Mononuclear cell (primary cell): ENCODE results near the gene ACP1. TPM values are rescaled to one million over a fixed set of nuclear protein-coding genes. Genes with fewer than 3 reads are reported as not detected.

Experiments
- H3K27me3 ChIP-seq: 2 replicates; pipeline ENCODE4 v1.6.0; 2011; ENCODE audit warnings: low read length, control low read depth; ENCODE audit not compliant: insufficient read depth
- H3K4me1 ChIP-seq: 2 replicates; pipeline ENCODE4 v1.5.1; 2011; ENCODE audit warnings: mild to moderate bottlenecking, low read length, control low read depth; ENCODE audit not compliant: insufficient read depth
- H3K4me3 ChIP-seq: 2 replicates; pipeline ENCODE4 v1.5.1; 2011; ENCODE audit warnings: mild to moderate bottlenecking, low read length, moderate library complexity
- H3K9me3 ChIP-seq: 2 replicates; pipeline ENCODE4 v1.5.1; 2011; ENCODE audit warnings: low read depth, mild to moderate bottlenecking, control low read depth, low read length
- total RNA-seq: library from RNA; depleted of rRNA; stranded (reverse); fragments of >200 nt; gene quantifications from one replicate; pipeline ENCODE4 v1.2.3, GENCODE V29; 2012

The ACP1 gene
- total RNA-seq, 1 donor, result 115 TPM

DNA sequence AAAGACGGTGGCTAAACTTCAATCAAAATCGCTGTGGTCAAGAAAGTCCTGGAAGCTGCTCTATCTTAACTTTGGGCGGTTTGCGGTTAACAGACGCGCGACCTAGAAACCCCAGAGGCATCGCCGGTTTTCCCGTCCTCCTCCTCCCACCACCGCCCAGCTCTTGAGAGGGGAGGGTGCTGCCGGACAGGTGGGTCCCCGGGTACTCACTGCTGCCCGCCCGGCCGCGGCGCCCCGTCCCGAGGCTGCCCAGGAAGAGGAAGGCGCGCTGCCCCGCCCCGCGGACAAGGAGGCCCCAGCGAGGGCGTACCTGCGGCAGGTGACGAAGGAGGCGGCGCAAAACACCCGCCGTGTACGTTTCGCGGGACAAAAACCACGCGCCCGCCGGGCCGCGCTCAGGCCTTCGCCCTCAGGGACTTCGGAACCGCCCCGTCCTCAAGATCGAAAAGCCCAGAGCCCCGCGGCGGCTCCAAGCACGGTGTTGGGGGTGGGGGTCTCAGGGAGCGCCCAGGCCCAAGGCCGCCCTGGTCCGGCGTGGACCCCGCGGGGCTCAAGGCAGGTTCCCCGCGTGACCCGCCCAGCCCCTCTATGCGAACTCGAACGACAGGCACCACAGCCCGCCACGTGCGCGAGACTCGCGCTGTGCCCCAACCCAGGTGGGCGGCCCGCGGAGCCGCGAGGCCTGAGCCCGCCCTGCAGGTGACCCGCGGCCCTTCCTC lies 814 bp upstream of the ACP1 start, which contains the start of gene SH3YL1:
Gene SH3YL1 (minus strand): TSS at position 259 of the 719 bp plus-strand sequence. CDS start 48 bp downstream, at position 211.
- Histone ChIP-seq H3K27me3 (no peaks in the 10 kb centered on the region), H3K4me3 (peak within 1 kb of the TSS; percentile 61), H3K9me3 (no peaks in the 10 kb centered on the region), H3K4me1 (peaks cover 33% of the 10 kb centered on the region)

DNA sequence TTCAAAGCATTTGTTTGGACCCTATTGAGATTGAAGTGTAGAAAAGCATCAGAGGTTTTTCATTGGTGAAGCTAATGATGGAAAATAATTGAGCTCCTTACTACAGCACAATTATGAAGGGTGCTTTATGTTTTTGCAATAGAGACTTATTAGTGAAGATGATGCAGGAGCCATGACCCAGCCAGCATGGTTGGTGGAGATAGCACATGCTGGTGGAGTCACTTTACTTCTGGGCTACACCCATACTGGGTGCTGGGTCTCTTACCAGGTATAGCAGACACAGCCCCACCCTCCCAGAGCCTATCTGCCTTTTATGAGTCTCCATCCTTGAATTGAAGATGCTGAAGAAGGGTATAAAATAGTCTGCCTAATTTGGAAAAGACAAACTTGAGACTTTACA lies 3.6 kb downstream of the ACP1 start:
- Histone ChIP-seq H3K27me3 (no peaks in the 10 kb centered on the region), H3K4me3 (no peak overlapping the region), H3K4me1 (peaks cover 37% of the 10 kb centered on the region), H3K9me3 (no peaks in the 10 kb centered on the region)

DNA sequence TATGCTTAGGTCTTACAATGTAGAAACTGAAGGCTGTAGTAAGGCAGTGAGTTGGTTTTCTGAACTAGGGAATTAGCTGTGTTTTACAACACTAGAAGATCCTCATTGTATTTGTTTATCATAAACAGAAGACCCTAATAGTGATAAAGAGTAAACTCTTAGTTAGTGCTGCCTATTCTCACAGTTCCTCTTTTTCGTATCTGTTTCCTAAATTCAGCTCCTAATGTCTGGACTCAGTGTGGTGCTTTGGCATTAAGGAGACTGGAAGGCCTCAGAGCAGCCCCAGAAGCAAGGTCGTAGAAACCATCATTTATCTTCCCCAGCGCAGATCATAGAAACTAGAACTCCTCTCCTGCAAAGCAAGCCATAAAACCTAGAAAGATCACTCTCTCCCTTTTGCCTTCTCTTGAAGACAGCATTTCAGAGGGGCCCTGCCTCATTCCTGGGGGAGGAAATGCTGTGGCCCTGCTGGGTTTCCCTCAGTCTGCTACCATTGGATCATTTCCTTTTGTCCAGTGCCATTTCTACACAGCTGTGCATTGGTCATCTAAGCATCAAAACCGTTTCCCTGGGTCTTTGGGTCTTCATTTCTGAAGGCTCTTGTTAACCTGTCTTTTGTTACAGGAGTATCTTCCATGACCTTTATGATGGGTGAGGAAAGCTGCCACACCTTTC lies 4.7 kb downstream of the ACP1 start:
- no peaks in the 10 kb centered on the region for H3K9me3 ChIP-seq
- peaks cover 29% of the 10 kb centered on the region for H3K4me1 ChIP-seq
- H3K4me3 ChIP-seq, result no peak overlapping the region
- no peaks in the 10 kb centered on the region for H3K27me3 ChIP-seq

DNA sequence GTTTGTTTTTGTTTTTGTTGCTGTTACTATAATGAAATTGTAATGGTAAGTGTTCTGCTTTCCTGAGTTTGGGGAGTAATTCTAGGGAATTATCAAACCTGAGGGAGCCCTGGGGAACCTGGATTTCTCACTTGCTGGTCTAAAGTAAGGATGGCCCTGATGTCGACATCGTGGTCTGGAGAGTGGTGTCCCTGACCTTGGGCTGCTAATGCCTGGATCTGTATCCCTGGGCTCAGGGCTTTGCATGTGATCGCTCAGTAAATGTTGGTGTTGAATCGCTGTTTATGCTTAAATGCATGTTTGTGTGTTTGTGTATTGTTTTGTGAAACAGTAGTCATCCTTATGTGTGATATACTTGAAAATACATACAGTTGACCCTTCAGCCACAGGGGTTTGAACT lies 6.1 kb downstream of the ACP1 start:
- H3K4me1 ChIP-seq, result peaks cover 21% of the 10 kb centered on the region
- no peaks in the 10 kb centered on the region for H3K27me3 ChIP-seq
- H3K4me3 ChIP-seq, result no peak overlapping the region
- H3K9me3 ChIP-seq, result no peaks in the 10 kb centered on the region

DNA sequence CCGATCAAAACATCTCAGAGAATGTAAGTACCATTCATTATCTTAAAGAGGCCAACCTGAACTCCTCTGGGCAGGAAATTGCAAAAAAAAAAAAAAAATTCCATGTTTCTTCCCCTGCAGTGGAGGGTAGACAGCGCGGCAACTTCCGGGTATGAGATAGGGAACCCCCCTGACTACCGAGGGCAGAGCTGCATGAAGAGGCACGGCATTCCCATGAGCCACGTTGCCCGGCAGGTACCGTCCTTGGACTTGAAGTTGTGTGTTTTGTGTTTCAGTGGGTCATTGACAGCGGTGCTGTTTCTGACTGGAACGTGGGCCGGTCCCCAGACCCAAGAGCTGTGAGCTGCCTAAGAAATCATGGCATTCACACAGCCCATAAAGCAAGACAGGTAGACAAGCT lies 7.2 kb downstream of the ACP1 start:
- H3K27me3 ChIP-seq, result no peaks in the 10 kb centered on the region
- H3K4me1 ChIP-seq, result peaks cover 13% of the 10 kb centered on the region
- no peak overlapping the region for H3K4me3 ChIP-seq
- H3K9me3 ChIP-seq, result no peaks in the 10 kb centered on the region

DNA sequence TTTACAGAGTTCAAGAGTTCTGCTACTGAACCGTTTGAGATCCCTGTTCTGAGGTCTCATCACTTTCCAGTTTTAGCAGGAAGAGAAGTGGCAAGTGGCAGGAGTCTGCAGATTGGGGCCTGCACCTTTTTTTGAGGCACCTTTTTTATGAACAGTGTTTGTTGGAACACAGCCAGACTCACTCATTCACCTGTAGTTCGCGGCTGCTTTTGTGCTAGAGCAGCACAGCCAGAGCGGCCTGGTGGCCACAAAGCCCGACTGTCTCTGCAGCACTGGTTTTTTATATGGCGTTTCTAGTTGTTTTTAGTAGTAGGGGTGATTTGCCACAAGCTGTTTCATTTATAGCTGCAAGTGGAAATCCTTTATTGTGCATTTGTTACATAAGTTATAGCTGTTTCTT lies 8.6 kb downstream of the ACP1 start:
- H3K9me3 ChIP-seq, result no peaks in the 10 kb centered on the region
- no peaks in the 10 kb centered on the region for H3K27me3 ChIP-seq
- H3K4me3 ChIP-seq, result no peak overlapping the region
- peaks cover 7% of the 10 kb centered on the region for H3K4me1 ChIP-seq

DNA sequence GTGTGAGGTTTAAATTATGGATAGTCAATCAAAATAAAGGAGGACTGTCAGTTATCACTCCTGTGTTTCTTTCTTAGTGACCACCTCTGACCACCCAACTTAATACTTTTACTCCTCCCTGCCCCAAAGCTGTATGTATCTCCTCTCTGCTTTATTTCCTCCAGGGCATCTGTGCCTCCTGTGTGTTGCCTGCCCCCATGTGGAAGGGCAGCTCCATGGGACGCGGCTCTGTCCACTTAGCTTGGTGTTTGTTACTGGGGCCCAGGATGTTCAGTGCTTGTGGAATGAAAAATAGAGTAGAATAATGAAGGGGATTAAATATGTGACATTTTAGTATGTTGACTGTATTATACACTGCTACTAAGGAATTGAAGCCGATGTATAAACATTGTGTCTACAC lies 9.8 kb downstream of the ACP1 start:
- H3K4me1 ChIP-seq, result peaks cover 5% of the 10 kb centered on the region
- no peak overlapping the region for H3K4me3 ChIP-seq
- no peaks in the 10 kb centered on the region for H3K27me3 ChIP-seq
- H3K9me3 ChIP-seq, result no peaks in the 10 kb centered on the region

DNA sequence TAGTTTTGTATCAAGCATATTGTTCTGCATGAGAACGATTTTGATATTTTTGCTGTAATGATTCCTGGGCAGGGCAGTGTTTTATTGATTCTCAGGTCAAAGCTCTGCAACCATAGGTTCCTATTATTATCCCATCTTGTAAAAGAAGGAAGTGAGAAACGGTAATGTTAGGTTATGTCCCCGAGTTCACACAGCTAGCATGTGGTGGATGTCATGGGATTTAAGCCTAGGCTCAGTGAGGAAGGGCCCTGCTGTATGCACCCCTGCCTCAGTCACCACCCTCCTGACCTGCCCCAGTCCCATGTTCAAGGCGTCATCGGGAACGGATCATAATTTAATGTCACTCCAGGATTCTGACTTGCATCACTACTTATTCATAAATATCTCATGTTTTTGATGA lies 10.7 kb downstream of the ACP1 start:
- Histone ChIP-seq H3K4me3 (no peak overlapping the region), H3K9me3 (no peaks in the 10 kb centered on the region), H3K4me1 (no peaks in the 10 kb centered on the region), H3K27me3 (no peaks in the 10 kb centered on the region)

DNA sequence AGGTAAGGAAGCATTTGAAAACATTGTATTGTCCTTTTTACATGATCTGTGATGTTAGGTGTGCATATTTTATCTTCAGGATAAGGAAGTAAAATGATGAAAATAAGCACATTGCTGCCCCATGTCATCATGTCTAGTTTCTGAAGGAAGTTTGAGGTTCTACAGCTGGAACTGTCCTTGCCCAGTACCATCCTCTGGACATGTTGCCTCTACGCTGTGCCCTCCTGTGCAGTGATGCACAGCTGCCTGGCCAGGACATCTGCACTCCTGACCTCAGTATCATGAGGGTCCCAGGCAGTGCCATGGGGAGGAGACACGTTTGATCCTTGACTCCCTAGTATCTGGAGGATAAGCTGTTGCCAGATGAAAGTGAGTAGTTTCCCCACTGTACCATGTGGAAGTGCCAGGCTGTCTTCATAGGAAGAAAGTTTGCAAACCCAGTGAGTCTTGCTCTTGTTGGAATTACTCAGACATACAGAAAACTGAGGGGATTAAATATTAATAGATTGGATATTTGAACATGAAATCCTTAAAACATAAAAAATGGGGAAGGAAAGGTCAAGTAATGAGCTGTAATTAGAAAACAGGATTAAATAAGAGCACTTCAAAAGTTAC lies 13.7 kb downstream of the ACP1 start:
- Histone ChIP-seq H3K27me3 (no peaks in the 10 kb centered on the region), H3K4me1 (no peaks in the 10 kb centered on the region), H3K4me3 (no peak overlapping the region)

DNA sequence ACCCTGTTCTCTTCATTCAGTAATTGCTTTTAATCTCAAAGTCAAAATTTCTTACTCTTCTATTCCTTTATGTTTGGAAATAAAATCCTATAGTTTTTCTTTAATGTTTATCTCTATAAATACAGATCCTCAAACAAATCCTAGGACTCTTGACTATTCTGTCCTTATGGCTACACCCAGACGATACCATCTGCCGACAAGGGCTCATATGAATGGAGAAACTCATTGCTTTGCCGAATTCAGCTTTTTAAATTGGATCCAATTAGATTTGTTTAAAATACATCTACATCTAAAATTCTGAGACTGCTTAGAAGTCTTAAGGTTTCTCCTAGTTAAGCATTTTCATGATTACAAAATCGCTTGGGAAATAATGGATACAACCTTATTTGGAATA lies 14.2 kb downstream of the ACP1 start:
- no peaks in the 10 kb centered on the region for H3K27me3 ChIP-seq
- no peak overlapping the region for H3K4me3 ChIP-seq
- H3K4me1 ChIP-seq, result no peaks in the 10 kb centered on the region
- H3K9me3 ChIP-seq, result no peaks in the 10 kb centered on the region

More for the DNA sequence above, 13.7 kb downstream of the ACP1 start:
- no peaks in the 10 kb centered on the region for H3K9me3 ChIP-seq

DNA sequence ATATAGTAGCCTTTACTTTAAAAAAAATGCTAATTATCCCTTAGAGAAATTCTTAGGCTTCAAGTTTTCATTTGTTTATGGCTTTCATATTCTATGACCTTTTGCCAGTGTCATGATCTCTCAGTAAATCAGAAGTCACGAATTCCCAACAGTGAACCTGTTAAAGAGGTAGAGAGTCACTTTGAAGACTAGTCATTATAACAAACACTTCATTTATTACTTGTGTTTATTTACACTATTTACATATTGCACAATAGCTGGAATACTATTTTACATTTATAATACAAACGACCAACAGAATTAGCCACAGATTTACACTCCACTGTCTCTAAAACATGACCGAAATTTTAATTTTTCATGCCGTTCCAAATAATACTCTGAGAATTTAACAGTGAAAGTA lies 14.6 kb downstream of the ACP1 start:
- no peaks in the 10 kb centered on the region for H3K9me3 ChIP-seq
- H3K4me1 ChIP-seq, result no peaks in the 10 kb centered on the region
- no peaks in the 10 kb centered on the region for H3K27me3 ChIP-seq
- no peak overlapping the region for H3K4me3 ChIP-seq

DNA sequence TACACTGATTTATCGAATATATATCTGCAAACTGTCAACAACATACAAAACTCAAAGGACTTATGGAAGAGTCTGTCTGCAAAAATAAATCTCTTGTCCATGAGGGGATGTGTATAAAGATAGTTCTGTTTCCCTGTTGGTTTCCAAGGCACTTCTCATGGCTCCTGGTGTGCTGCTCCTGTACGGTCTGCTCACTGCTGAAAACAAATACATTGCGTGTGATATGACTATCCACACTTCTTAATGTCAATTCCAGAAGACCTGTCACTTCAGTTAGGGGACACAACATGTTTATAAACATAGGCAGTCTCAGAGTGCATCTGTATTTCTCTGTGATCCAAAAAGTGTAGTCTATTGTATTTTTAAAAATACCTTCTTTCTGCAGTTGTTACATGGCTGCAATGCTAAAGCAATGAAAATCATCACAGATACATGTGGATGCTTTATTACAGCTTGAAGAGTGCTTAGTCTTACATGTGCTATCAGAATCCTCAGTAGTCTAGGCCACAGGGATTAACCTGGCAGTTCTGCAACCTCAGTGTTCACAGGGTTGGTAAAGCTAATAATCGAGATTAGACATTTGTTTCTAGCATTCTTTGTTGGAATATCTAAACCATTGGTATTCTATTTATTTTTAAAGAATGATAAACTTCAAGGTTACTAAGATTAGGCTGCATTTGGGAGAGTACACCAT lies 15.4 kb downstream of the ACP1 start:
- Histone ChIP-seq H3K27me3 (no peaks in the 10 kb centered on the region), H3K9me3 (no peaks in the 10 kb centered on the region), H3K4me1 (no peaks in the 10 kb centered on the region), H3K4me3 (no peak overlapping the region)

DNA sequence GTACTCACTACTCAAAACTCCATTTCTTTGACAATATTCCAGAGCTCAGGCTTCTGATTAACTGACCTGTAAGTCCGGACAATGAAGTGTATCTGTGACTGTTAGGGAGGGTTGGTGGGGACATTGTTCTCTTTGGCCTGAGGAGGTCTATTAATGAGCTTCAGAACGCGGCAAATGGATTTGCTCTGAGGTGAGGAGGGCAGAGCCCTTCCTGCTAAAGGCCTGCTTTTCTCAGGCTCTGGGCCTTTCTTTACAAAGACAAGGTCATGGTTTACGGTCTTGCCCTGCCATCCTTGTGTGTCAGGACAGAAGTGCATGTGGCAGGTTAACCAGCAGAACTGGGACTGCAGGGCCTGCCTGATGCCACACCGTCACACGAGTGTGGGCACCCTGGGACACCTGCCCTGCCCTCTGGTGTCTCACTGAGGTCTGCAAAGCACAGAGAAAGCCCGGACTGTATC lies 15.9 kb downstream of the ACP1 start:
- Histone ChIP-seq H3K4me1 (no peaks in the 10 kb centered on the region), H3K9me3 (no peaks in the 10 kb centered on the region), H3K27me3 (peaks cover 3% of the 10 kb centered on the region), H3K4me3 (no peak overlapping the region)

DNA sequence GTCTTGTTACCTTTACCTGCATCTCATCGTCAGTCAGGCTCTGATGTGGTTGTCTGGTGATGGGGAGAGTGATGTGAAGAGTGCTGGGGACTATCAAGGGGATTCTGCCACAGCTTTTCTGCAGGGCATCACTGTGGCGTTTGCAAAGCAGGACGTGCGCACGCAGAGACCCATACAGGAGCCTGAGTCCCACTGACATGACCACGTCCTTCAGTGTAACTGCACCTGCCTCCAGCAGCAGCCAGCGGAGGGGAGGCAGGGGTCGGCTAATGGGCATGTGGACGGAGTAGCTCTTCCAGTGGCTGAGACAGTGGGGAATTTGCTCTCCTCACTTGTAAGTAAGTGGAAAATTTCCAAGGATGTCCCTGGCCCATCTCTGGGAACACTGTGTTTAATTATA lies 16.6 kb downstream of the ACP1 start:
- Histone ChIP-seq H3K4me3 (no peak overlapping the region), H3K4me1 (no peaks in the 10 kb centered on the region), H3K27me3 (peaks cover 10% of the 10 kb centered on the region), H3K9me3 (no peaks in the 10 kb centered on the region)
